HG02840 (cell line): ENCODE data around the gene GNA14.
"Not testable (repeated sequence)": the region's sequence is repeated elsewhere in the genome, so short reads cannot be mapped to it uniquely, and the experiment has no call there.

Experiments used
- ATAC-seq: cut with Tn5 transposase; IDR thresholded peaks from one replicate; pipeline ENCODE4 v1.9.1; 2021; ENCODE audit warnings: mild to moderate bottlenecking, moderate library complexity, moderate number of reproducible peaks; ENCODE audit not compliant: unreplicated experiment, low FRiP score

The GNA14 gene

GRCh38 chr9:77498891-77499290, 149.2 kb downstream of the GNA14 start:
- no peak for ATAC-seq

GRCh38 chr9:77497322-77498198, 150.6 kb downstream of the GNA14 start:
- no peak for ATAC-seq

- ATAC-seq, result no peak
These were observed 152.1 kb downstream of the GNA14 start for GRCh38 chr9:77495834-77496671.

- ATAC-seq, result not testable (repeated sequence)
These were observed 157.8 kb downstream of the GNA14 start for GRCh38 chr9:77490279-77490678.

- ATAC-seq, result not testable (repeated sequence)
These were observed 158.5 kb downstream of the GNA14 start for GRCh38 chr9:77489405-77490163.

GRCh38 chr9:77488439-77489126, 159.5 kb downstream of the GNA14 start:
- no peak for ATAC-seq

GRCh38 chr9:77486968-77487367, 161.2 kb downstream of the GNA14 start:
- no peak for ATAC-seq

GRCh38 chr9:77486463-77486862, 161.7 kb downstream of the GNA14 start:
- no peak for ATAC-seq

- ATAC-seq, result peak; percentile 98
These were observed 172.3 kb downstream of the GNA14 start for GRCh38 chr9:77475641-77476473.

GRCh38 chr9:77474936-77475335, 173.2 kb downstream of the GNA14 start:
- no peak for ATAC-seq

GRCh38 chr9:77472646-77473045, 175.5 kb downstream of the GNA14 start:
- no peak for ATAC-seq

- no peak for ATAC-seq
These were observed 176.6 kb downstream of the GNA14 start for GRCh38 chr9:77471572-77471971.

GRCh38 chr9:77469515-77470231, 178.4 kb downstream of the GNA14 start:
- ATAC-seq, result no peak

- ATAC-seq, result no peak
These were observed 183.5 kb downstream of the GNA14 start for GRCh38 chr9:77464661-77465060.

GRCh38 chr9:77463151-77463550, 185.0 kb downstream of the GNA14 start:
- ATAC-seq, result no peak

- no peak for ATAC-seq
These were observed 186.1 kb downstream of the GNA14 start for GRCh38 chr9:77462066-77462465.

- no peak for ATAC-seq
These were observed 187.2 kb downstream of the GNA14 start for GRCh38 chr9:77460938-77461337.

- ATAC-seq, result peak; percentile 60
These were observed 190.1 kb downstream of the GNA14 start for GRCh38 chr9:77457916-77458592.
